GM12874 (cell line): ENCODE measurements around the gene MOGAT3.

Experiments used
- TF ChIP-seq, protein P1 (sequence below): IDR thresholded peaks from 2 replicates; pipeline ENCODE4 v1.5.1; 2011; ENCODE audit warnings: low read depth, mild to moderate bottlenecking, control low read depth, low read length, moderate library complexity; ENCODE audit not compliant: insufficient read depth

MOGAT3 gene

DNA sequence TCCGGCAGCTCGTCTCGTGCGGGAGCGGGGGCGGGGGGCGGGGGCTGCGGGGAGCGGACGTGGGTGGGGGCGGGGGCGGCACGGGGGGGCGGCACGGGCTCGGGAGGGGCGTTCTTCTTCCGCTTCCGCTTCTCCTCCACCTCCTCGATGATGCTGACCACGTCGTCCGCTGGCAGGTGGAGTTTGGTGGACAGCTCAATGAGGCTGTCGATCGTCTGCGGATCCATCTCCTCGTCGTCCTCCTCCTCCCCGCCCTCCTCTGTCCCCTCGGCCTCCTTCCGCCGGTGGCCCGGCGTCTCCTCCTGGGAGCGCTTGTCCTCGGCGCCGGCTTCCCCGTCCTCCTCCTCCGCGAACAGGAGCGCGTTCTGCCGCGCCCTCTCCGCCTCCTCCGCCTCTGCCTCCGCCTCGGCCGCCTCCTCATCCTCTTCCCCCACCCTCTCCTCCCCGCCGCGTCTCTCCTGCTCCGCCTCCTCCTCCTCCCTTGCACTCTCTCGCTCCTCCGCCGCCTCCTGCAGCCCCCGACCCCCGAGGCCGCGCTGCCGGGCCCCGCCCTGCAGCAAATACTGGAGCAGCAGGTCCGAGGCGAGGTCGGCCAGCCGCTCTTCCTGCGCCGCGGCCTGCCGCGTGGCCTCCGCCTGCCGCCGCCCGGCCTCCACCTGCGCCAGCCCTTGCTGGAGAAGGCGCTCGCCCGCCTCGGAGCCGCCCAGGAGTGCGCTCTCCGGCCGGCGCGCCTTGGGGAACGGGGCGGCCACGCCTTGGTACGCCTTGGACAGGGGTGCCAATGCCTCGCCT lies 37.4 kb downstream of the MOGAT3 start:
- TF ChIP-seq, protein P1, sequence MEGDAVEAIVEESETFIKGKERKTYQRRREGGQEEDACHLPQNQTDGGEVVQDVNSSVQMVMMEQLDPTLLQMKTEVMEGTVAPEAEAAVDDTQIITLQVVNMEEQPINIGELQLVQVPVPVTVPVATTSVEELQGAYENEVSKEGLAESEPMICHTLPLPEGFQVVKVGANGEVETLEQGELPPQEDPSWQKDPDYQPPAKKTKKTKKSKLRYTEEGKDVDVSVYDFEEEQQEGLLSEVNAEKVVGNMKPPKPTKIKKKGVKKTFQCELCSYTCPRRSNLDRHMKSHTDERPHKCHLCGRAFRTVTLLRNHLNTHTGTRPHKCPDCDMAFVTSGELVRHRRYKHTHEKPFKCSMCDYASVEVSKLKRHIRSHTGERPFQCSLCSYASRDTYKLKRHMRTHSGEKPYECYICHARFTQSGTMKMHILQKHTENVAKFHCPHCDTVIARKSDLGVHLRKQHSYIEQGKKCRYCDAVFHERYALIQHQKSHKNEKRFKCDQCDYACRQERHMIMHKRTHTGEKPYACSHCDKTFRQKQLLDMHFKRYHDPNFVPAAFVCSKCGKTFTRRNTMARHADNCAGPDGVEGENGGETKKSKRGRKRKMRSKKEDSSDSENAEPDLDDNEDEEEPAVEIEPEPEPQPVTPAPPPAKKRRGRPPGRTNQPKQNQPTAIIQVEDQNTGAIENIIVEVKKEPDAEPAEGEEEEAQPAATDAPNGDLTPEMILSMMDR, result no peak

DNA sequence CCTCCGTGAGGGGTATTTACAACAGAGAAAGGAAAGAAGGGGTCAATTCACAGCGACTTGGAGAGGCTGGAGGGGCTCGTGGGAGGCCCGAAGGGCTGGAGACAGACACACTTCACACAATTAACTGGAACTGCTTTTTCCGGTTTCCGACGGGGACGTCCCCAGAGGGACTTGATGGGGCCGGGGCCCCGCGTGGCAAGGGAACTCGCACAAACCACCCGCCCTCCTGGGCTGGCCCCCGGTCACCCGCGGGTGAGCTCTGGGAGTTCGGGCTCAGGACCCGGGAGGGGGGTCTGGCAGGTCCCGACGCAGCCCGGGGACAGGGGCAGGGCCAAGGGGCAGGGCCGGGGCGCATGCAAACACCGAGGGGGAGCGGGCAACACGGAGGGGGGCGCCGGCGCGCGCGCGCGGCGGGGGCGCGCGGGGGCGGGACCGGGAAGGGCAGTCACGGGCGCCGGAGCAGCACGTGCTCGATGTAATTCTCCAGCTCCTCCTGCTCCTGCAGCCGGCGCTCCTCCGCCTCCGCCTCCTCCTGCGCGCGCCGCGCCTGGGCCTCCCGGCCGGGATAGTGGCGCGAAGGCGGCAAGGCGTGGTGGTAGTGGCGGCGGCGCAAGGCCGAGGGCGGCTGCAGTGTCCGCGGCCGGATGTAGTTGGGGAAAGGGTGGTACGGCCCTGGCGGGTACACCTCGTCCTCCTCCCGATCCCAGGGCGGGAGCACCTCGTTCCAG lies 38.1 kb downstream of the MOGAT3 start:
- TF ChIP-seq, protein P1, result no peak

DNA sequence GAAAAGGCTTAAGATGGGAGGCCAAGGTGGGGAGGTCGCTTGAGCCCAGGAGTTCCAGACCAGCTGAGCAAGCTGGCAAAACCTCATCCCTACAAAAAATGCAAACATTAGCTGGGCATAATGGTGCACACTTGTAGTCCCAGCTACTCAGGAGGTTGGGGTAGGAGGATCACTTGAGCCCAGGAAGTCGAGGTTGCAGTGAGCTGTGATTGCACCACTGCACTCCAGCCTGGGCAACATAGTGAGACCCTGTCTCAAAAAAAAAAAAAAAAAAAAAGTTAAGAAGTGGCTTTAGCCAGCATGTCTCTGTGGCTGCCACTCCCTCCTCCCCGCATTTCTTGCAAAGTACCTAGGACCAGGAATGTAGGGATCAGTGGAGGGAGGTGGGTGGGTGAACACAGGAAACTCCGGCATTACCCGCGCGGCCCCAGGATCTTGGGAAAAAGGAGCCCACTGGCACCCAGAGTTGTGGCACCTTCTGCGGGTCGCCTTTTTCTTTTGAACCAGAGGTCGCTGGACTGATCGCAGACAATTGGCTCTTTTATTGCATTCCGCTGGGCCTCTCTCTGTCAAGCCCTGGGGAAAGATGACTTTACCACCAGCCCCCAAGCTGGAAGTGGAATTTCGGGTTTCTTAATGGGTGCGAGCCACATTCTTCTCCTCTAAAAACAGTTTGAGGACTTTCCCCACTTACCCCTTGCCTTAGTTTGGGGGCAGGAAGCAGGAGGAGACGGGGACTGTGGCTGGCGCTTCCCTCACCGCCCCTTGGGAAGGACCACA lies 39.0 kb downstream of the MOGAT3 start:
- TF ChIP-seq, protein P1, result no peak

DNA sequence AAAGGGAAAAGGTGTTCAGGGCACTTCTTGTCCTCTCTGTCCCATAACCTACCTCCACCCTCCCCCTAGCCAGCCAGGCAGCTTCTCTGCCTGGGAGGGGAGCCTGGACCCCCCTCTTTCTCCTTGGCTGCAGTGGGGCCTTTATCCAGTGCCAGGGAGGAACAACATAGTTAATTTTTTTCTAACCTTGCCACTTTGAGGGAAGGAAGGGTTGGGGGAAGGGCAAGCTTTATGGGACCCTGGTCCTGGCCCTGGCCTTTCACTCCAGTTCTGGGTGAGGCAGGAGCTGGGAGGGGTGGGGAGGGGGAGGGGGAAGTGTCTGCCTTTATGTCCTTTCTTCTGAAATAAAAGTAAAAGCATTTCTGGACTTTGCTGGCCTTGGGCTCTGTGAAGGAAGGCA lies 39.9 kb downstream of the MOGAT3 start:
- TF ChIP-seq, protein P1, result no peak

DNA sequence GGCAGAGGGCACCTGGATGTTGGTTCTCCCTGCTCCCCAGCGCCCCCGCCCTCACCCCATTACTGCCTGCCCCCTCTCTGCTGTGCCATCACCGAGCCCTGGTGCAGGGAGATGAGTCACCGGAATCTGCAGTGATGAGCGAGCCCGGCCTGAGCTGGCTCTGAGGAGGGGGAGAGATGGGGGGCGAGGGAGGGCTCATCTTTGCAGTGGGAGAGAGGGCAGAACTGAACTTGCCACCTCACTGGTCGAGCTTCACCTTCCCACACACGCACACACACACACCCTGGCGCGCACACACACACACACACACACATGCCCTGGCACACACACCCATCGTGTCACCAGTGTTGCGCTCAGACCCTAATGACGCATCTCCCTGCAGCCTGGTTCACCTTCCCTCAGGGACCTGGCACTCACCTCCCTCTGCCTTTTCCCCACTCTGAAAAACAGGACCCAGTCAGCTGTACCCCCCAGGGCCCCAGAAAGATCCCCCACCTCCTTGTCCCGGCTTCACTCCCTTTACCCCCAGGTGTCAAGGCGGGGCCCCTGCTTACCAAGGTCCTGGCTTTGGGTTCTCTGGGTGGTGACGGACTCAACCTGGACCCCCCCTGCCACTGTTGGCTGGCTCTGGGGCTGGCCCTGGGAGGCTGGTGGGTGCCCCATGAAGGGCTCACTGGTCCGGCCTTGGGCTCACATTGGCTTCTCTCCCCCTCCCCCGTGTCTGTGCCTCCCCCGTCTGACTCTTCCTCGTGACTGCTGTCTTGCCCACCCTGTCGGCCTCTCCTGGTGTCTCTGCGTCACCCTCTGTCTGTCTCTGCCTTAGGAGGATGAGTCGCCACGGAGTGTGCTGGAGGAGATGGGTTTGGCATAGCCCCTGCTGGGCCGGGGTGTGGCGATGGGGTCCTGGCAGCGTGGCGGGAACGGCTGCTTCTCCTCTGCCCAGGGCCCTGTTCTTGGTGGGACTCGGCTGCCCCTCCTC lies 40.9 kb downstream of the MOGAT3 start:
- TF ChIP-seq, protein P1, result no peak

DNA sequence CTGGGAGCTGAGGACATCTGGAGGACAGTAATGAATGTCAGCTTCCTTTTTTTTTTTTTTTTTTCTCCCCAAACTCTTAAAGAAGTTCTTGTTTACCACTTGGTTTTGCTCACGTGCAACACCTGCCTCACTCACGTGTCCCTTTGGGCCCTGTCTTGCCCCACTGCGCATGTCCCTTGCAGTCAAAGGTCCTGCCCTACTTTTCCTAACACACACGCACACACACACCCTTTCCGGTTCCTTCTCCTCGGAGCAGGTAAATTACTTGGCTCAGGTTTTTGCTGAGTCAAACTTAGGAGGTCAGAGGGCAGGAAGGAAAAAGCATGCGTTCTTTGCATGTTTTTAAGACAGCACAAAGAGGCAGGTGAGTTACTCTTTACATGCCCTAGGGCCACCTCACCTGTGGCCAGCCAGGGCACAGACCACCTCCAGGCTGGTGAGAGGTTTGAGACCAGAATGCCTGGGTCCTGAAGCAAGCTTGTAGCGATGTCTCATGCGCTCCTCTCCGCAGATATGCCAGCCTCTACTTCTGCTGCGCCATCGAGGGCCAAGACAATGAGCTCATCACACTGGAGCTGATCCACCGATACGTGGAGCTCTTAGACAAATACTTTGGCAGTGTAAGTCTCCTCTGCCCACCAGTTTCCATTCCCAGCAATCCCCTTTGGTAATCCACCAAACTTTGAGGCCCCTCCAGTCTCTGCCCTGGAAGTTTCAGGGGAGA lies 43.8 kb downstream of the MOGAT3 start:
- TF ChIP-seq, protein P1, result no peak
